RWPE1 (cell line): ENCODE results near the gene SPG7.

Experiments used
- CTCF ChIA-PET: fragments of 350-600 bp; sonication (Branson Sonifier 250); formaldehyde crosslinking; extraction: SDS; loops from one replicate; lab custom pipeline; 2021; lab: Yijun Ruan, JAX
- POLR2A ChIA-PET: fragments of 400-600 bp; formaldehyde crosslinking; extraction: SDS; loops from one replicate; lab custom pipeline; 2020; ENCODE audit warnings: antibody characterized with exemption; ENCODE audit not compliant: low non-redundant PET; lab: Yijun Ruan, JAX
- DNase-seq: peaks from one replicate; pipeline ENCODE4 v3.0.0; 2012; ENCODE audit warnings: low spot score
- H3K27ac ChIP-seq: fragments of 450-650 bp; 2 replicates; pipeline ENCODE4 v1.5.1; 2017
- TF ChIP-seq, protein P1 (sequence below): fragments of 450-650 bp; conservative IDR thresholded peaks from 2 replicates; pipeline ENCODE4 v1.5.1; 2017; ENCODE audit warnings: low read depth, mild to moderate bottlenecking

Gene SPG7

DNA sequence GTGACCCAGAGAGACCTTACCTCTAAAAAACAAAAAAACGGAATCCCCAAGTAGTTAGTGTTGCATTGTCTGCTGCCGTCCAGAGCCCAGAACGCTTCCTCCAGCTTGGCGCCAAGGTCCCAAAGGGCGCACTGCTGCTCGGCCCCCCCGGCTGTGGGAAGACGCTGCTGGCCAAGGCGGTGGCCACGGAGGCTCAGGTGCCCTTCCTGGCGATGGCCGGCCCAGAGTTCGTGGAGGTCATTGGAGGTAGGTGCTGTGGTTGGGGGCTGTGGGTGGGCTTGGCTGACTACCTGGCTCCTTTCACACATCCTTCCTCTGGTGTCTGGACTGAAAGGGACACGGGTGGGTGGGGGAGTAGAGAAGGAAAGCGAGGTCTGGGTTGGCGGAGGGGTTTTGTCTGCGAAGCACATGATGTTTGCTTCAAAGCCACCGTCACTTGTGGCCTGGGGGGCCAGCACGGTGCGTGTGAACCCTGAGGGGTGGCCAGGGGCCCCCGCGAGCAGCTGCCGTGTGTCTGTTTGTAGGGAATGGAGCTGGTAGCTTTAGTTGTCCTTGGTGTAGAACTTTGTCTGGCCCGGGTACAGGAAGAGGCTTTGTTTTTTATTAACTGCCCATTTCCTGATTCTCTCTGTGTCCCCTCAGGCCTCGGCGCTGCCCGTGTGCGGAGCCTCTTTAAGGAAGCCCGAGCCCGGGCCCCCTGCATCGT is 23.8 kb downstream of the SPG7 start:
- CTCF ChIA-PET = interaction anchor here (0.7 kb wide), 1 partner anchor 156 kb away, joined by 8 read pairs; no protein-coding TSS in a partner anchor
- no peak for DNase-seq
- POLR2A ChIA-PET = no interaction called here
- no peak overlapping the region for H3K27ac ChIP-seq
- TF ChIP-seq, protein P1, sequence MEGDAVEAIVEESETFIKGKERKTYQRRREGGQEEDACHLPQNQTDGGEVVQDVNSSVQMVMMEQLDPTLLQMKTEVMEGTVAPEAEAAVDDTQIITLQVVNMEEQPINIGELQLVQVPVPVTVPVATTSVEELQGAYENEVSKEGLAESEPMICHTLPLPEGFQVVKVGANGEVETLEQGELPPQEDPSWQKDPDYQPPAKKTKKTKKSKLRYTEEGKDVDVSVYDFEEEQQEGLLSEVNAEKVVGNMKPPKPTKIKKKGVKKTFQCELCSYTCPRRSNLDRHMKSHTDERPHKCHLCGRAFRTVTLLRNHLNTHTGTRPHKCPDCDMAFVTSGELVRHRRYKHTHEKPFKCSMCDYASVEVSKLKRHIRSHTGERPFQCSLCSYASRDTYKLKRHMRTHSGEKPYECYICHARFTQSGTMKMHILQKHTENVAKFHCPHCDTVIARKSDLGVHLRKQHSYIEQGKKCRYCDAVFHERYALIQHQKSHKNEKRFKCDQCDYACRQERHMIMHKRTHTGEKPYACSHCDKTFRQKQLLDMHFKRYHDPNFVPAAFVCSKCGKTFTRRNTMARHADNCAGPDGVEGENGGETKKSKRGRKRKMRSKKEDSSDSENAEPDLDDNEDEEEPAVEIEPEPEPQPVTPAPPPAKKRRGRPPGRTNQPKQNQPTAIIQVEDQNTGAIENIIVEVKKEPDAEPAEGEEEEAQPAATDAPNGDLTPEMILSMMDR = no peak

DNA sequence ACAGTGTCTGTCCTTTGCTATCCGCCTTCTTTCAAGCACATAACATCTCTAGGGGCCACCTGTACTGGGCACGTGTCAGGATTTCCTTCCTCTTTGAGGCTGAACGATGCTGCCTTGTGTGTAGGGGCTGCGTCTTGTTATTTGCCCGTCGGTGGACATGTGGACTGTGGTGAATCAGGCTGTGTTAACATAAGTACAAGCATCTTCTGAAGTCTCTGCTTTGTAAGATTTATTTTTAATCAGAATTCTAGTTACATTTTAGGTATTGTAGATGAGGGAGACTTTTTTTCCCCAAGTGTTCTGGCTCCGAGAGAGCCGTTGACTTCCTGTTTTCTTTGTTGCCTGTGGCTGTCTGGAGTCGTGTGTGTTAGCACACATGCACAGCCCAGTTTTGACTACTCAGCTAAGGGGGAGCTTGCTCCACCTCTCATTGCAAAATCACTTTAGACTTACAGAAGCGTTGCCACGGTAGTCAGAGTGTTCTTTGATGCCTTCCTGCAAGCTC is 26.1 kb downstream of the SPG7 start:
- DNase-seq = no peak
- no peak overlapping the region for H3K27ac ChIP-seq
- ChIA-PET POLR2A (no interaction called here), CTCF (no interaction called here)
- TF ChIP-seq, protein P1 = no peak

DNA sequence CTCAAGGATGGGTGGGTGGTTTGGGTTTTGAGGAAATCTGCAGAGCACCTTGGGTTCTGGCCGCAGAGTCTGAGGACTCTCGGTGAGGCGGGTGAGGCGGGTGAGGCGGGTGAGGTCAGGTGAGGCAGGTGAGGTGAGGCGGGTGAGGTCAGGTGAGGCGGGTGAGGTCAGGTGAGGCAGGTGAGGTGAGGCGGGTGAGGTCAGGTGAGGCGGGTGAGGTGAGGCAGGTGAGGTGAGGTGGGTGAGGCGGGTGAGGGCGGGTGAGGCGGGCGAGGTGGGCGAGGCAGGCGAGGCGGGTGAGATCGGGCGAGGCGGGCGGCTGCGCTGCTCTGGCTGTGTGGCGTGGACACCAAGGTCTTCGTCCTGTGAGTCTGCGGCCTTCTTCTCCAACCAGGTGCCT is 28.2 kb downstream of the SPG7 start:
- ChIA-PET CTCF (no interaction called here), POLR2A (no interaction called here)
- TF ChIP-seq, protein P1 = no peak
- no peak for DNase-seq
- H3K27ac ChIP-seq = no peak overlapping the region

DNA sequence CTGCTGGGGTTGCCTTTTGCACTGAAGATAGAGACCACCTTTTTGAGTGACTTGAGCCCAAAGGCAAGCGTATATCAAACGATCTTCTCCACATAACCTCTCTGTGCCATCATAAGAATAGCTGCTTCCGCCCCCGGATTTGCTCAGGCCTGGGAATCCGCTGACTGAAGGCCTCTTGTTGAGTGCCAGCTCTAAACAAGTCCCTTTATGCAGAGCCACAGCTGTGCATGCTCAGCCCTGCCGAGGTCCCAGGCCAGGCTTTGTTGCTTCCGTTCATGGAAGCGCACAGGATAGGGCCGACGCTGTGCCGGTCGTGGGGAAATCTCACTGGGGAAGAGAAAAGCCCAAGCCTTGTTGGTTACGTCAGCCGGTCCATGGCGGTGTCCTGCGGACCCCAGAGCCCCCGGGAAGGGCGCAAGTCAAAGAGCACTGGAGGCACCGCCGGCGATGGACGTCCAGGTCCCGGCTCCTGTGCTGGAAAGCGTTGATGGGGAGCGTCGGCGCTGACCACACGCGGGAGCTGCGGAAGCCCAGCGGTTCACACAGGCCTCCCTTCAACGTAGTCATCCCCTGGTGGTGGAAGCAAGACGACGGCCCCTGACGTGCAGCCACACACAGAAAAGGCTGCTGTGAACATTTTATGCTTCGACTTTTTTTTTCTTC is 28.8 kb downstream of the SPG7 start:
- ChIA-PET CTCF (interaction anchor here (0.7 kb wide), 1 partner anchor 20 kb away, joined by 6 read pairs; no protein-coding TSS in a partner anchor), POLR2A (no interaction called here)
- no peak for DNase-seq
- TF ChIP-seq, protein P1 = no peak
- no peak overlapping the region for H3K27ac ChIP-seq

GRCh38 chr16:89537549-89537925 is 29.3 kb downstream of the SPG7 start:
- CTCF ChIA-PET = interaction anchor here (0.7 kb wide), 1 partner anchor 19 kb away, joined by 6 read pairs; no protein-coding TSS in a partner anchor
- no peak for DNase-seq
- no peak overlapping the region for H3K27ac ChIP-seq
- POLR2A ChIA-PET = no interaction called here
- TF ChIP-seq, protein P1 = no peak

- ChIA-PET CTCF (no interaction called here), POLR2A (no interaction called here)
- H3K27ac ChIP-seq = no peak overlapping the region
- TF ChIP-seq, protein P1 = no peak
- DNase-seq = no peak
Measured at GRCh38 chr16:89538286-89538685, 30.1 kb downstream of the SPG7 start.
